ENCODE measurements around the gene CENPX.

DNA sequence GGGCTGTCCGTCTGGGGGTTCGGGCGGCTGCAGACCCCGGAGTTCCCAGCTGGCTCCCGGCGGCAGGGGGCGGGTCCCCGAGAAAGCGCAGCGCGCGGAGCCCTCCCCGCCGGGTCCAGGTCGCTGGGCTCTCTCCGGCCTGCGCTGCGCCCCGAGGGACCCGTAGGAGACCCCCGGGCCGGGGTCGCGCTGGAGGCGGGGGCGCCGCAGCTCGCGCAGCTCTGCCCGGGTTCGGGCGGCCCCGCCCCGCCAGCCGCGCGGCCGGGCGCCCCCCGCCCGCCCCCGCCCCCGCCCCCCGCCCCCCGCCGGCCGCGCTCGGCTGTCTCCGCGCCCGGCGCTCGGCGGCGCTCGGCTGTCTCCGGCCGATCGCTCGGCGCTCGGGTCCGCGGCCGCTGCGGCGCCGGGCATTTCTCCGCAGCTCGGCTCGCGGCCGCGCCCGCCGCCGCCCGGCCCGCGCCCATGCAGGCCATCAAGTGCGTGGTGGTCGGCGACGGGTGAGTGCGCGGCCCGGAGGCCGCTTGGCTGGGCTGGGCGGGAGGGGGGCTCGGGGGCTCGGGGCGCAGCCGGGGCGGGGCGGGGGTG, 8.7 kb upstream of the CENPX start, which contains the start of gene RAC3:
- TF ChIP-seq EZH2 (IDR thresholded peaks at IDR 0.05; ENCODE audit: low read length, unreplicated experiment) (no peak), EZH2phosphoT487 (IDR thresholded peaks at IDR 0.05; ENCODE audit: borderline replicate concordance, low read length) (no peak)
- TF ChIP-seq, protein P1, sequence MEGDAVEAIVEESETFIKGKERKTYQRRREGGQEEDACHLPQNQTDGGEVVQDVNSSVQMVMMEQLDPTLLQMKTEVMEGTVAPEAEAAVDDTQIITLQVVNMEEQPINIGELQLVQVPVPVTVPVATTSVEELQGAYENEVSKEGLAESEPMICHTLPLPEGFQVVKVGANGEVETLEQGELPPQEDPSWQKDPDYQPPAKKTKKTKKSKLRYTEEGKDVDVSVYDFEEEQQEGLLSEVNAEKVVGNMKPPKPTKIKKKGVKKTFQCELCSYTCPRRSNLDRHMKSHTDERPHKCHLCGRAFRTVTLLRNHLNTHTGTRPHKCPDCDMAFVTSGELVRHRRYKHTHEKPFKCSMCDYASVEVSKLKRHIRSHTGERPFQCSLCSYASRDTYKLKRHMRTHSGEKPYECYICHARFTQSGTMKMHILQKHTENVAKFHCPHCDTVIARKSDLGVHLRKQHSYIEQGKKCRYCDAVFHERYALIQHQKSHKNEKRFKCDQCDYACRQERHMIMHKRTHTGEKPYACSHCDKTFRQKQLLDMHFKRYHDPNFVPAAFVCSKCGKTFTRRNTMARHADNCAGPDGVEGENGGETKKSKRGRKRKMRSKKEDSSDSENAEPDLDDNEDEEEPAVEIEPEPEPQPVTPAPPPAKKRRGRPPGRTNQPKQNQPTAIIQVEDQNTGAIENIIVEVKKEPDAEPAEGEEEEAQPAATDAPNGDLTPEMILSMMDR (conservative IDR thresholded peaks at IDR 0.05; ENCODE audit: low read depth, low read length) = no peak
